Measurements from ENCODE around the gene PRSS33.

PRSS33 gene

DNA sequence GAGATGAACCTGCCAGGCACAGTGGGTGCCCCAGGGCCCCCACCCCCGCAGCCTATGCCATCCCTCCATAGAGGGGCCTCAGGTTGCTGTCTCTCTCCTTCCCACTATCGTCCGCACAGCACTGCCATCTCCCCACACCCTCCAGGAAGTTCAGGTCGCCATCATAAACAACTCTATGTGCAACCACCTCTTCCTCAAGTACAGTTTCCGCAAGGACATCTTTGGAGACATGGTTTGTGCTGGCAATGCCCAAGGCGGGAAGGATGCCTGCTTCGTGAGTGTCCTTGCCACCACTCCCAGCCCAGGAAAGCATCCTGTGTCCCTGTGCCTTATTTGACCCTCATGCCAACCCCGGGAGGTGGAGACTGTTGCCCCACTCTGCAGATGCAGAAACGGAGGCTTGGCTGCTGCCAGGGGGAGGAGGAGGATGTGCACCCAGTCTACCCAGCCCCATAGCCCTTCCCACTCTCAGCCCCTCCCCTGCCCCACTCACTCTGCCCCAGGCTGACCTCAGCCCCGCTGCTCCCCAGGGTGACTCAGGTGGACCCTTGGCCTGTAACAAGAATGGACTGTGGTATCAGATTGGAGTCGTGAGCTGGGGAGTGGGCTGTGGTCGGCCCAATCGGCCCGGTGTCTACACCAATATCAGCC lies 33.6 kb upstream of the PRSS33 start:
- no peak for DNase-seq (ENCODE audit: low read depth)

DNA sequence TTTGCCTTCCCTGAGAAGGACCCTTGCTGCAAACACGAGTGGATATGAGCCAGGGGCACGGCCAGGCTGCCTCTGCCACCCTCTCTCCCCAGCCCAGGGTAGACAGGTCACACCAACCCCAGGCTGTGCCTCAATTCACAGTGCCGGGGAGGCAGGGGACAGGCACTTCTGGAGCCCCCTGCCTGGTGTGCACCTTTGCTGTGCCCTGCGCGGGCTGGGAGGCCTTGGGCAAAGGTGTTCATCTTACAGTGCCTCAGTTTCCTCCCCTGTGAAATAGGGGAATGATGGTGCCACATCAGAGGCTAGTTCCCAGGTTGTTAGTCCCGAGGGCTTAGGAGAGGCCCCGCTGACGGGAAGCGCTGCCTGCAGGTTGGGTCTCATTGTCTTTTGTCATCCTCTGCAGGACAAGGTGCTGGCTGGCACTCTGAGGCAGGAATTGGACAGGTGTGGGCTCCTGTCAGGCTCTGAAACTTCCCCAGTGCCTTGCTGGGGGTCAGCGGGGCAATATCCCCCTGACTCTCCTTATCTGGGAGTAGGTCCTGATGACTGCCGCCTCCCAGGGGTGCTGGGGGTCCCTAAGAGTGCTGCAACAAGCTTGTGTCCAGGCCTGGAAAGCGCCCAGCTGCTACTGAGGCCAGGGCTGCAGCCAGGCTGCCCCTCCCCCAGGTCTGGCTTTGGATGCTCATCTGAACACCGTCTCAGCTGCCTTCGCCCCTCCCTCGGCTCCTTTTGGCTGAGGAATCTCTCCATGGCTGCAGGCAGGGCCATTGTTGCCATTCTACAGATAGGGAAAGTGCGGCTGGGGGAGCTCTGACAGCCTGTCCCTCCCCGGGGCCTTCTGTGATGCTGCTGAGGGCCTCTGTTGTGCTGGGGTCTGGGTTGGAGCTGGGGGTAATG lies 32.8 kb upstream of the PRSS33 start:
- DNase-seq (ENCODE audit: low read depth): no peak

DNA sequence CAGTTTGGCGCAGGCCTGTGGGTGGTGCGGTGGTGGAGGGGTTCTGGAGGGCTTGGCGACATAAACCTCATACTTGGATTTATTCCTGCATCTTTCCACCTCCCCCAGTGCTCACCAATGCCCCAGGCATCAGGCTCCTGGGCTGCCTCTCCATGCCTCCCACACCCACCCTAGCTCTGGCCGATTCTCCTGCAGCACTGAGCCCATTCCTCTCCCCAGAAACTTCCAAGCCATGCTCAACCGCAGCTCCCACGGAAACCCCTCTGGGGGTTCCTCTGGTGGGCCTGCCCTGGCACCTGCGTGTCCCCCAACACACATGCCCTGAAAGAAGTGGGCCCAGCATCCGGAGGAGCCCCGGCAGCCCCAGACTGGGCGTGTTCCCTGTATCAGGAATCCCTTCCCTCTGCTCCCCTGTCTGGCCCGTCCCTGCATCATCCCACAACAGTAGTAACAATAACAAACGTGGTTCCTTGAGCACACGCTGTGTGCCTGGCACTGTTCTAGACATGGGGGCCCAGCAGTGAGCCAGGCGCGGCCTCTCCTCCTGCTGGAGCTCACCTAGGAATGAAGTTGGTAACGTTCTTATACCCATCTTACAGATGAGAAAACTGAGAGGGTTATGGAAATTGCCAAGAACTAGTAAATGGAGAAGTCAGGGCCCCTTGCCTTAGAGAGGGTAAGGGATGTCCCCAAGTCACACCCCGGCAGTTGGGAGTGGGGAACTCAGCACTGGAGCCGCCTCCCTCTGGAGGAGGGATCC lies 32.0 kb upstream of the PRSS33 start:
- DNase-seq (ENCODE audit: low read depth): no peak

DNA sequence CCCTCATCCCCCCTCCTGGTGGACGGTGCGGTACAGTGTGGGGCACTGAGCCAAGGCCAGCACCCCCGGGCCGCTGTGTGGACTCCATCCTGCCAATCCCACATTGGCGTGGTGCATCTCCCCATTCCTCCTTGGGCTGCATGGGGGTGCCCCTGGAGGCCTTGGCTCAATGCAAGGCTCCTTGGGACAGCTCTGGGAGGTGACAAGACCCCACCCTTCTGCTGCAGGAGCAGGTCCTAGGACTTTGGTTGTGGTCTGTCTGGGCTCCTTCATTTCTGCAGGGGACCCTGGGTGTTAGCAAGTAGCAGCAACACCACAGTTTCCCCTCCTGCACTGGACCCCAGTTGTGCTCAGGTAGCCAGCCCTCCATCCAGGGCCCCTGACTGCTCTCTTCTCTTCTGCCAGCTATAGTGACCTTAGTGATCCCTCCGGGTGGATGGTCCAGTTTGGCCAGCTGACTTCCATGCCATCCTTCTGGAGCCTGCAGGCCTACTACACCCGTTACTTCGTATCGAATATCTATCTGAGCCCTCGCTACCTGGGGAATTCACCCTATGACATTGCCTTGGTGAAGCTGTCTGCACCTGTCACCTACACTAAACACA lies 31.0 kb upstream of the PRSS33 start:
- DNase-seq (ENCODE audit: low read depth): no peak

DNA sequence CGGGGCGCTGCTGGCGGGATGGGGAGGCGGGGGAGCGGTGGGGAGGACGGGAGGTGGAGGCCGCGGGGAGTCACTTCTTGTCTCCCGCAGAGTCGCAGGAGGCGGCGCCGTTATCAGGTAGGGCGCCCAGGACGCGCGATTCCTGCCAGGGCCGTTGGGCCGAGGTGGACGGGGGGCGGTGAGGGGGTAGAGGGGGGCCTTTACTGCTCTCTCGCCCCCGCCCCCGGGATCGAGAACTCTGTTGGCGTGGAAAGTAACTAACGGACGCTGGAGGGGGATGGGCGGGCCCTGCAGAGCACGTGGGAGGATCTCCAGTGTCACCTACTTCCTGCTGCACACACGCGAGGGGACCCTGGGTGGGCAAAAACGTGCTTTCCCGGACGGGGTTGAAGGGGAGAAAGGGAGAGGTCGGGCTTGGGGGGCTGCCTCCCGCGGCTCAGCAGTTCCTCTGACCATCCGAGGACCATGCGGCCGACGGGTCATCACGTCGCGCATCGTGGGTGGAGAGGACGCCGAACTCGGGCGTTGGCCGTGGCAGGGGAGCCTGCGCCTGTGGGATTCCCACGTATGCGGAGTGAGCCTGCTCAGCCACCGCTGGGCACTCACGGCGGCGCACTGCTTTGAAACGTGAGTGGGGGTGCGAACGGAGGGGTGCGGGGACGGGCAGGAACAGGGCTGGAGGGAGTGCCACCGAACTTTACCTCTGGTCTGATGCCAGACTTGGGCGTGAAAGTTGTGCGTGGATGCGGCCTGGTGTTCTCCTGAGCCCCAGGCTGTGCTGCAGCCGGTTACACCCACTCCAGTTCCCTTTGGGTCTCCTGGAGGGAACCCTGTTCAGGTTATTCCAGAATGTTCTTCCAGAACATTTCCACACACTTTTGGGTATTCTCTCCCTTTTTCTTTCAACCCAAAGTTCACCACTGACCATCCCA lies 30.2 kb upstream of the PRSS33 start:
- no peak for DNase-seq (ENCODE audit: low read depth)

DNA sequence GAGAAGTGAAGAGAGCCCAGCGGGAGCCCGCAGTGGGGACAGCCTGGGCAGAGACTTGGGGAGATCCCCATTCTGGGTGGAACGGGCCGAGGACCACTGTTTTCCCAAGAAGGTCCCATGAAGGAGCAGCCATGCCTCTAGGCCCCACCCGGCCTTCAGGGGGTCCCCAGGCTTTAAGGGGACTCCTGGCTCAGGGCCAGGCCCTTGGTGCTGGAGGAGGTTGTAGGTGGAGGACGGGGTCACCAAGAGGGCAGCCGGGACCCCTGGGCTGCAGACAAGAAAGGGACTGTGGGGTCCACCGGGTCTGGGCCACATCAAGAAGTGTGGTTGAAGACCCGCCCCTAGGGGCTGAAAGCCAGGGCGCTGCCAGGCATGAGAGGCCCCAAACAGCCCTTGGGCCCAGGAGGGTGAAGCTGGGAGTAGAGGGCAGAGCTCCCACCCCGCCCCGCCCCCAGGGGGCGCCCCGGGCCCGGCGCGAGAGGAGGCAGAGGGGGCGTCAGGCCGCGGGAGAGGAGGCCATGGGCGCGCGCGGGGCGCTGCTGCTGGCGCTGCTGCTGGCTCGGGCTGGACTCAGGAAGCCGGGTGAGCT lies 29.5 kb upstream of the PRSS33 start, which contains the start of gene PRSS21:
Gene PRSS21, plus strand, starts transcription at position 487 of the 589 bp plus-strand sequence. Its CDS starts 32 bp downstream, at position 519.
- no peak for DNase-seq (ENCODE audit: low read depth)

DNA sequence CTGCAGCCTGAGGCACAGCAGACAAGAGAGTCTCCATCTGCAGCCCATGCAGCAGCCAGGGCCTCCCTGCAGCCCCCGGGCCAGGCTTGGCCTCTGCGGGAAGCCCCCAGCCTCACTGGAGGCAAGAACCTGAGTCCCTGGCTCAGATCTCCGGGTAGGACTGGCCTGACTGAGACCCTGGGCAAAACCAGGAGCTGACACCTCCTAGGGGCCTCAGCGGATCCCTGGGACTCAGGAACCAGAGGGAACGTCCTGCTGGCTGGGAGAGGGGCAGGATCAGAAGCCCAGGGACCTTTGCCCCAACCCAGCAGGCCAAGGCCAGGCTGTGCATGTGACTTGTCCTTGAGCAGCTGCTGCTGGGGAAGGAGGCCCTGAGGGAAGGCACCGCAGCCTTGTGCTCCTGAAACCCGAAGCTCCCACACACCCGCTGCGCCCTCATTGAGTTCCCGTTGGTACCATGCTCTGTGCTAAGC lies 28.0 kb upstream of the PRSS33 start:
- no peak for DNase-seq (ENCODE audit: low read depth)

DNA sequence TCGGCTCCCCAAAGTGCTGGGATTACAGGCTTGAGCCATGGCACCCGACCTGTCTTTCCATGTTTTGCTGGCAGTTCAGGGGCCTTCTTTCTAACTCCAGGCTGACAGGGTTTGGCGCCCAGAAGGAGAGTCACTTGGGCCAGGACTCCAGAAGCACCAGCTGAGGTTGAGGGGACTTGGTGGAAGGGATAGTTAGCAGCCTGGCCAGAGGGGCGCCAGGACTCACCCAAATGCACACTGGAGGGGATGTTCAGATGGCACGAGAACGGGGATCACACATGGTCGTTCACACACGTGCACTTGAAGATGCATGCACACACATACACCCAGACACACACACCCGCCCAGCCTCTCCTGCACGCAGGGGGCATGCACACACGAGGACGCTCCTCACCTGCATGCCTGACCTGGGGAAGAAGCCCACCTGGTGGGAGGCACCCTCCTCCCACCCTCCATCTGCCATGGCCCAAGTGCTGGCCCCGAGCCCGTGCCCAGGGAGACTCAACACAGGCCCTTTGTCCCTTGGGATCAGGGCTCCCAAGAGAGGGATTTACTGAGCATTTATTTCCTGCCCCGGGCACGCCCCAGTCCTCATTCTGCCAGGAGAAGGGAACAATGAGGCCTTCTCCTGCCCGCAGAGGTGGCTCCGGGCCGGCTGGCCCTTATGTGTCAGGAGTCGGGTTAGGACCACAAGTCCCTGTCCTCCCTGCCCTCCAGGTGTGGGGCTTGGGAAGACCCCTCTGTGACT lies 27.4 kb upstream of the PRSS33 start:
- no peak for DNase-seq (ENCODE audit: low read depth)

DNA sequence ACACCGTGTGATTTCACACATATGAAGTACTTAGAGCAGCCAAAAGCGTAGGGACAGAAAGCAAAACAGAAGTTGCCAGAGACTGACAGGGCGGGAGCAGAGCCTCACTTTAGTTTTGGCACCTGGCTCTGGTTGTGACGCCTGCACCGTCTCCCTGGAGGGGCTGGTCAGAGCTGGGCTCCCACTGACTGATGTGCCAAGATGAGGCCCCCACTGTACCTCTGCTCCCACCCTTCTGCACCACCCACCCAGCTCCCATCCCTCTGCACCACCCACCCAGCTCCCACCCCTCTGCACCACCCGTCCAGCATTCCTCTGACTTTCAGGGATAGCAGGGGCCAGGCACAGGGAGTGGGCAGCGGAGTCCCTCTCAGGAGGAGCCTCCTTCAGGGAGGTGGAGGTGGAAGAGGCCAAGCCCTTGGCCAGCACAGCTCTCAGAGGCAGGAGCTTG lies 26.4 kb upstream of the PRSS33 start:
- no peak for DNase-seq (ENCODE audit: low read depth)

DNA sequence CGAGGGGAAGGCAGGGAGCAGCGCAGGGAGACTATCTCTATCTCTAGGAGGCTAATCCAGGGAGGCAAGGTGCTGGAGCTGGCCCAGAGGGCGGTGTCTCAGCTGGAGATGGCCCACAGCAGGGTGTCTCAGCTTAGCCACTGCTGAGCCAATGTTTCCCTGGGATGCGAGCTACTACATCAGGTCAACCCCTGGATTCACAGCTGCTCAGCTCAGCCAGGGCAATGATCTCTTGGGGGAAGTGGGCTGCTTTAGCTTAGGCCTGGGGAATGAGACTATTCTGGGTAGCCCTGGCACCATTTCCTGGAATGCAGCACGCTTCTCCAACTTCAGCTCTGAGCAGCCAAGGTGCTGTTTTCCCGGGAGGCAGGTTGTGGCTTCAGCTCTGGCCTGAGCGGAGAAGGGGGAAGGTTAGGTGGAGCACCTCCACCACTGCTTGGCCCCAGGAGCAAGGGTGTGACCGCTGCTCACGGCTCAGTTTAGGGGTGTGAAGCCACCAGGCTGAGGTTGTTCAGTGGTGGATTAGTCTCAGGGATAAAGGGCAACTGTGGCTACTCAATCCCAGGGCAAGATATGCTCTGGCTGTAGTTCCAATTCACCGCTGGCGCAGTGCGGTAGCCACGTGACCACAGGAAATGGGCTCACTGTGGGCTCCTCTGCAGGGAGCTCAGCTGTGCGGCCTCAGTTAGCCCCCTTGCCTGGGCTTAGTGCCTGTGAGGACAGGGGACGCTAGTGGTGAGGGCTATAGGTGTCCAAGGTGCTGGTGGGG lies 24.5 kb upstream of the PRSS33 start:
- no peak for DNase-seq (ENCODE audit: low read depth)

DNA sequence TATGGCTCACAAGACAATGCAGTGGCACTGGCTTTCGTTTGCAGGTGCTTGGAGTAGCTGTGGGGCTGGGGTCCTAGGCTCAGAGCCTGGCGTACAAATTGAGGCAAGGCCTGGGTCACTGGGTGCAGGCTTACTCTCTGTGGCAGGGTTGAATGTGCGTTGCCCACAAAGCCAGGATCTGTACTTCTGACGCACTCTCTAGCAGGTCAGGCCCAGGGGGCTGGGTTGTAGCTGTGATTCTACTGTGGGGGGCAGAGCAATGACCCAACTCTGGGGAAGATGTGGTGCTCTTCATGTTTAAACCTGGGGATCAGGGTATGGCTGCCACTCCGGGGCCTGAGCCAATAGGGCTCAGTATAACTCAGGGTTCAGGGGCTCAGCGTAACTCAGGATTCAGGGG lies 23.3 kb upstream of the PRSS33 start:
- no peak for DNase-seq (ENCODE audit: low read depth)

DNA sequence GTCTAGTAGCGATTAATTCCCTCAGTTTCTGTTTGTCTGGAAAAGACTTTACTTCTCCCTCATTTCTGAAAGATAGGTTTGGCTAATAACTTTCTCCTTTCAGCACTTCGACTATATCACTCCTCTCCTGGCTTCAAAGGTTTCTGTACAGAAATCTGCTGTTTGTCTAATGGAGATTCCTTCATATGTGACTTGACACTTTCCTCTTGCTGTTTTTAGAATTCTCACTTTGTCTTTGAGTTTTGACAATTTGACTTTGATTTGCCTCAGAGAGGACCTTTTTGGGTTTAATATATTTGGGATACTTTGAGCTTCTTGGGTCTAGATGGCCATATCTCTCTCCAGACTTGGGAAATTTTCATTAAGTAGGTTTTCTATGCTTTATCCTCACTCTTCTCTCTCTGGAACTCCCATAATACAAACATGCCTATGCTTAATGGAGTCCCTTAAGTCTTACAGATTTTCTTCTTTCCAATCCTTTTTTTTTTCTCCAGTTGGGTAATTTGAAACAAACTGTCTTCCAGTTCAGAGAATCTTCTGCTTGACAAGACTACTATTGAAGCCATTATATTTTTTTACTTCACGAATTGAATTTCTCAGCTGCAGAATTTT lies 21.9 kb upstream of the PRSS33 start:
- DNase-seq (ENCODE audit: low read depth): no peak

DNA sequence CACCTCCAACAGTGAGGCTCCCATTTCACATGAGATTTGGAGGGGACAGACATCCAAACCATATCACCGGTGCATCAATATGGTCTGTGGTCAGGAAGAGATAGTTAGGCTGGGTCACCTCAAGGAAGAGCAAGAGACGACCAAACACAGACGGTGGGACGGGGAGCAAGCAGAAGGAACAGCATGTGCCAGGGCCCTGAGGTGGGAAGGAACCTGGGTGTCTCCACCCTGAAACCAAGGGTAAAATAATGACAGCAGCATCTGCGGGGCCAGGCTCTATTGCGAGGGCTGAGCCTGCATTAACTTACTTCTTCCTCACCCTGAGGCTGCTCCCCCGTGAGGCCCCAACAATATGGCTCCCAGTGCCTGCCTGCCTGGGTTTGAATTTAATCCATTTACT lies 20.8 kb upstream of the PRSS33 start:
- DNase-seq (ENCODE audit: low read depth): no peak

DNA sequence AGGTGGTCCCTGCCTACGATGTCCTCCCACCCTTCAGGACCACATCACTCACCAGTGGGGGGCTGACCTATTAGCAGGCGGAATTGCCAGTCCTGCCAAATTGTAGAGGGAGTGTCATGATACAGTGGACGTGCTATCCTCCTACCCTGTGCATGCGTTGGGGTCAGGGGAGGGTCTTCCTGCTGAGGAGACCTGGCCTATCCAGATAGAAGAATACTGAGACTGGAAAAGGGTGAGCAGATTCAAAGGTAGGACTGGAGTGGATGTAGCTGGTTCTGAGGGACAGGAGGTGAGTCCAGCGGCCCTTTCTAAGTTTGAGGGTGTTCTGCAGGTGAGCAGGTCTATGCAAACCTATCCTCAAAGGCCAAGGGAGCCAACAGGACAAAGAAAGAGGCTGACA lies 18.9 kb upstream of the PRSS33 start:
- no peak for DNase-seq (ENCODE audit: low read depth)

DNA sequence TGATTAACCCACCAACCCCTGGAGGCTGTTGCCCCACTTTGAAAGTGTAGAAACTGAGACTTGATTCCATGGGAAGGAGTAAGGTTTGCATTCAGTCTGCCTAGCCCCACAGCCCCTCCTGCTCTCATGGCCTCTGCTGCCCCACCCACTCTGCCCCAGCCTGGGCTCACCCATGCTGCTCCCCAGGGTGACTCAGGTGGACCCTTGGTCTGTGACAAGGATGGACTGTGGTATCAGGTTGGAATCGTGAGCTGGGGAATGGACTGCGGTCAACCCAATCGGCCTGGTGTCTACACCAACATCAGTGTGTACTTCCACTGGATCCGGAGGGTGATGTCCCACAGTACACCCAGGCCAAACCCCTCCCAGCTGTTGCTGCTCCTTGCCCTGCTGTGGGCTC lies 17.4 kb upstream of the PRSS33 start:
- DNase-seq (ENCODE audit: low read depth): no peak

DNA sequence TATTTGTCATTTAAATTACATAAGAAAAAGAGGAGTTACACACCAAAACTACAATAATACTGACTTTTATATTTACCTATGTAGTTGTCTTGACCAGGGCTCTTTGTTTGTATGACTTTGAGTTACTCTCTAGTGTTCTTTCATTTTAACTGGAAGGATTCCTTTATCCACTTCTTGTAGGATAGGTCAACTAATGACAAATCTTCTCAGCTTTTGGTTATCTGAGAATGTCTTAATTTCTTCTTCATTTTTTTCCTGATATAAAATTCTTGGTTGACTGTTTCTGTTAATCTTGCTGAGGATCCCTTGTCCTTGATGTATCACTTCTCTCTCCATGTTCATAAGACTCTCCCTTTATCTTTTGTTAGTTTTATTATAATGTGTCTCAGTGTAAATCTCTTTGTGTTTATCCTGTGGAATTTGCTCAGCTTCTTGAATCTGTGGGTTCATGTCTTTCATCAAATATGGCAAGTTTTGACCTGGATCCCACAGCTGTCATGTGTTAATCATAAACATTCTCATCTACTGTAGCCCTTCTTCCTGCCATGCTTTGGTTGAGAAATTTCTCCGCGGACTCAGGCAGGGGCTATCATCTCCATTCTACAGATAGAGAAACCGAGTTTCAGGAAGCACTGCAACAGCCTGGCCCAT lies 16.3 kb upstream of the PRSS33 start:
- no peak for DNase-seq (ENCODE audit: low read depth)

DNA sequence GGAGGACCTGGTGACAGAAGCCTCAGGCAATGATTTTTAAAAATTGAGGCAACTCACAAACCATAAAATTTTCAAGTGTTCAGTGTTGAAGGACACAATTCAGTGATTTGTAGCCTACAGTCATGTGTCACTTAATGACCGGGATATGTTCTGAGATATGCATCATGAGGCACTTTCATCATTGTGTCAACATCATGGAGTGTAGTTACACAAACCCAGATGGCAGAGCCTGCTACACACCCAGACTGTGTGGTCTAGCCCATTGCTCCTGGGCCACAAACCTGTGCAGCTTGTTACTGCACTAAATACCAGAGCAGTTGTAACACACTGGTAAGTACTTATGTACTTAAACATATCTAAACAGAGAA lies 12.5 kb upstream of the PRSS33 start:
- DNase-seq (ENCODE audit: low read depth): no peak

DNA sequence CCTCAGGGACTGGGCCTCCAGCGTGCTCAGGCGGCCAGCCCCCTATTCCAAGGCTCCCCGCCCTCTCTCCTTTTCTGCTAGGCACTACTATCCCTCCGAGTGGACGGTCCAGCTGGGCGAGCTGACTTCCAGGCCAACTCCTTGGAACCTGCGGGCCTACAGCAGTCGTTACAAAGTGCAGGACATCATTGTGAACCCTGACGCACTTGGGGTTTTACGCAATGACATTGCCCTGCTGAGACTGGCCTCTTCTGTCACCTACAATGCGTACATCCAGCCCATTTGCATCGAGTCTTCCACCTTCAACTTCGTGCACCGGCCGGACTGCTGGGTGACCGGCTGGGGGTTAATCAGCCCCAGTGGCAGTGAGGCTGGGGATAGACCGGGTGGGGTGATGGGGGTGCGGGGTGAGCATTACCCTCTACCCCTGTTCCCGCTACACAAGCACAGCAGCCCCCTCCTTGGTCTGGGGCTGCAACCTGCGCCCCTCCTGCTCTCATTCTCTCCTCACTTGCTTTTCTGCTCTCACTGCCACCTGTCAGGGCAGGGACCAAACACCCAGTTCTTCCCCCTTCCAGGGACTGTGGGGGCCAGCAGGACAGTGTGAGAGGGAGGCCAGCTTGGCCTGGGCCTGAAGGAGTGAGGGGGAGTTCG lies 12.0 kb upstream of the PRSS33 start:
- no peak for DNase-seq (ENCODE audit: low read depth)
